Psoas muscle (tissue), 8 donors: ENCODE data around the gene NKX2-8. TPM values are rescaled to one million over a fixed set of nuclear protein-coding genes. Genes with fewer than 3 reads are reported as not detected.

Source experiments
- ATAC-seq, 4 donors: fragments of 200-7000 bp; cut with Tn5 transposase; one replicate each; pipeline ENCODE4 v1.9.1; 2020; ENCODE audit warnings: moderate library complexity in 3 of 4, mild to moderate bottlenecking in 2 of 4
- DNase-seq, 2 donors: peaks; one replicate each; pipeline ENCODE4 v3.0.0-alpha.2; 2020
- H3K27ac ChIP-seq: fragments of 200-600 bp; one replicate; pipeline ENCODE4 v1.8.0; 2022
- H3K27me3 ChIP-seq, 3 donors: fragments of 200-600 bp in 1 of 3; one replicate each; pipeline versions ENCODE4 v1.6.1 to v1.8.0; 2013 to 2022; ENCODE audit warnings: low read length in 2 of 3, mild to moderate bottlenecking in 2 of 3, moderate library complexity in 1 of 3; ENCODE audit not compliant: insufficient read depth in 3 of 3
- H3K36me3 ChIP-seq, 2 donors: fragments of 200-600 bp in 1 of 2; one replicate each; pipeline versions ENCODE4 v1.6.1 to v1.8.0; 2013 to 2022; ENCODE audit warnings: low read depth in 1 of 2, mild to moderate bottlenecking in 1 of 2, moderate library complexity in 1 of 2; ENCODE audit not compliant: insufficient read depth in 1 of 2
- H3K4me1 ChIP-seq: fragments of 200-600 bp; one replicate; pipeline ENCODE4 v1.8.0; 2022
- H3K4me3 ChIP-seq: fragments of 200-600 bp; one replicate; pipeline ENCODE4 v1.8.0; 2022; ENCODE audit warnings: mild to moderate bottlenecking
- H3K9me3 ChIP-seq: fragments of 200-600 bp; one replicate; pipeline ENCODE4 v1.8.0; 2022
- CTCF ChIP-seq: fragments of 200-600 bp; IDR thresholded peaks from one replicate; pipeline ENCODE4 v1.8.0; 2022; ENCODE audit warnings: antibody characterized with exemption
- WGBS, 3 donors: extraction: QIAGEN DNeasy Blood & Tissue Kit; methylation state at CpG; one replicate each; pipeline versions ENCODE4 v1.1.6 to v1.1.7; 2013; 5-methylcytosine and 5-hydroxymethylcytosine counted together
- intact Hi-C, 2 donors: fragments of 100-400 bp; cut with DNase I; formaldehyde crosslinking; loops; one replicate each; pipeline versions ENCODE4 v1.11.0 to v1.14.2; 2022
- polyA plus RNA-seq, 3 donors: library from polyadenylated mRNA; stranded (reverse); fragments of 200-250 nt; gene quantifications; one replicate each; pipeline ENCODE4 v1.2.3, GENCODE V29; 2013
- total RNA-seq, 4 donors: library from RNA; stranded (reverse); fragmentation: NEBNext Ultra II Directional in 2 of 4; extraction: Animal tissue kit (Norgen Biotek cat#: 25700) in 2 of 4; gene quantifications; one replicate each; pipeline versions ENCODE4 v1.2.1 to v1.2.4, GENCODE V29; 2021 to 2023
- donor health status: healthy with polysubstance abuse.
- donor health status: DM: no; HTN: no; CAD: no; lungs with moderate emphysema.
- donor health status: Bipolar disorder and iron deficiency.
- donor health status: healthy.
- donor health status: DM: yes; HTN: yes; CAD: no.
- donor health status: DM: no; HTN: no; CAD: no.
- donor health status: DM: no; HTN: no; CAD: no.
- donor health status: DM: yes; HTN: yes; CAD: no.

Gene NKX2-8
- total and polyA plus RNA-seq, 7 donors, result not detected

- WGBS, 3 donors, result 58 to 67% (median 67%) methylated on average over 1 of the region's 1 CpG
- peaks cover 0 to 7% (median 2%) of the 10 kb centered on the region in 3 donors for H3K27me3 ChIP-seq
- no peak for ATAC-seq
- no peak for DNase-seq
- no peak overlapping the region for H3K27ac ChIP-seq
- peaks cover 3% of the 10 kb centered on the region for H3K9me3 ChIP-seq
- intact Hi-C loops, result no loop called here
- no peaks in the 10 kb centered on the region for H3K4me1 ChIP-seq
- no peak for TF ChIP-seq CTCF
- no peak overlapping the region for H3K4me3 ChIP-seq
- no peaks in the 10 kb centered on the region for H3K36me3 ChIP-seq
Measured at GRCh38 chr14:36625014-36625413, 42.6 kb upstream of the NKX2-8 start.

- intact Hi-C loops, result no loop called here
- no peak for TF ChIP-seq CTCF
- H3K9me3 ChIP-seq, result peaks cover 3% of the 10 kb centered on the region
- WGBS, 3 donors, result 74 to 92% (median 77%) methylated on average over 2 of the region's 2 CpGs
- no peaks in the 10 kb centered on the region for H3K4me1 ChIP-seq
- peaks cover 0 to 4% (median 0%) of the 10 kb centered on the region in 3 donors for H3K27me3 ChIP-seq
- H3K36me3 ChIP-seq, result no peaks in the 10 kb centered on the region
- no peak overlapping the region for H3K4me3 ChIP-seq
- ATAC-seq (no peak), DNase-seq (no peak)
- no peak overlapping the region for H3K27ac ChIP-seq
Measured at GRCh38 chr14:36619853-36620252, 37.4 kb upstream of the NKX2-8 start.

- peaks cover 3% of the 10 kb centered on the region for H3K9me3 ChIP-seq
- no peak overlapping the region for H3K27ac ChIP-seq
- no peaks in the 10 kb centered on the region for H3K36me3 ChIP-seq
- no peak for DNase-seq
- WGBS, 3 donors, result 73 to 82% (median 74%) methylated on average over 3 of the region's 3 CpGs
- H3K4me3 ChIP-seq, result no peak overlapping the region
- ATAC-seq, result no peak
- intact Hi-C loops, result no loop called here
- H3K27me3 ChIP-seq, result peaks cover 0 to 4% (median 2%) of the 10 kb centered on the region in 3 donors
- no peaks in the 10 kb centered on the region for H3K4me1 ChIP-seq
- TF ChIP-seq CTCF, result no peak
Measured at GRCh38 chr14:36619131-36619530, 36.7 kb upstream of the NKX2-8 start.

GRCh38 chr14:36618641-36619040, 36.2 kb upstream of the NKX2-8 start:
- peaks cover 3% of the 10 kb centered on the region for H3K9me3 ChIP-seq
- H3K27ac ChIP-seq, result no peak overlapping the region
- no peaks in the 10 kb centered on the region for H3K4me1 ChIP-seq
- WGBS, 3 donors, result 23 to 40% (median 32%) methylated on average over 2 of the region's 2 CpGs
- TF ChIP-seq CTCF, result no peak
- H3K4me3 ChIP-seq, result no peak overlapping the region
- peaks cover 0 to 4% (median 3%) of the 10 kb centered on the region in 3 donors for H3K27me3 ChIP-seq
- intact Hi-C loops, result no loop called here
- no peaks in the 10 kb centered on the region for H3K36me3 ChIP-seq
- ATAC-seq, result no peak
- DNase-seq, result no peak

- no peak for ATAC-seq
Measured at GRCh38 chr14:36617824-36618223, 35.4 kb upstream of the NKX2-8 start.

More at GRCh38 chr14:36617824-36618223, 35.4 kb upstream of the NKX2-8 start:
- peaks cover 3% of the 10 kb centered on the region for H3K9me3 ChIP-seq
- no peak overlapping the region for H3K4me3 ChIP-seq
- no peaks in the 10 kb centered on the region for H3K4me1 ChIP-seq
- peaks cover 0 to 4% (median 3%) of the 10 kb centered on the region in 3 donors for H3K27me3 ChIP-seq
- no peak for DNase-seq
- intact Hi-C loops, result no loop called here
- H3K27ac ChIP-seq, result no peak overlapping the region
- TF ChIP-seq CTCF, result no peak
- WGBS, 3 donors, result 39 to 45% (median 41%) methylated on average over 5 of the region's 5 CpGs
- H3K36me3 ChIP-seq, result no peaks in the 10 kb centered on the region
